SU-DHL-6 (cell line): ENCODE measurements around the gene ABCB7.
"Not testable (repeated sequence)": the region's sequence is repeated elsewhere in the genome, so short reads cannot be mapped to it uniquely, and the experiment has no call there.

Source experiments
- H2AFZ ChIP-seq: fragments of 200-600 bp; sonication (generic); 2 replicates; pipeline ENCODE4 v1.6.1; 2014; ENCODE audit warnings: low read depth, mild to moderate bottlenecking, moderate library complexity, mixed read lengths, antibody characterized with exemption, low read length; ENCODE audit not compliant: severe bottlenecking
- H3F3A ChIP-seq: fragments of 200-600 bp; shearing (Covaris generic); 2 replicates; pipeline ENCODE4 v1.6.0; 2016; ENCODE audit warnings: antibody characterized with exemption, mild to moderate bottlenecking; ENCODE audit not compliant: insufficient read depth
- H3K27ac ChIP-seq: fragments of 200-600 bp; sonication (generic); 2 replicates; pipeline ENCODE4 v1.5.1; 2016; ENCODE audit warnings: low read depth, mild to moderate bottlenecking, low read length, moderate library complexity, mixed read lengths
- H3K27me3 ChIP-seq: fragments of 200-600 bp; sonication (generic), shearing (Covaris generic); 2 replicates; pipeline ENCODE4 v1.6.0; 2014; ENCODE audit warnings: mild to moderate bottlenecking, low read length
- H3K36me3 ChIP-seq: fragments of 200-600 bp; sonication (generic); 2 replicates; pipeline ENCODE4 v1.6.1; 2014; ENCODE audit warnings: mild to moderate bottlenecking, low read length, mixed read lengths
- H3K4me2 ChIP-seq: fragments of 300-600, 200-600 bp; shearing (Covaris generic), sonication (generic); 2 replicates; pipeline ENCODE4 v1.6.0; 2014; ENCODE audit warnings: low read length, low read depth, mild to moderate bottlenecking; ENCODE audit not compliant: poor library complexity, severe bottlenecking
- H3K4me3 ChIP-seq: fragments of 200-600 bp; sonication (generic); 2 replicates; pipeline ENCODE4 v1.5.1; 2014; ENCODE audit warnings: antibody characterized with exemption, low read length, mild to moderate bottlenecking, mixed read lengths; ENCODE audit not compliant: insufficient read depth, poor library complexity, severe bottlenecking
- H3K79me2 ChIP-seq: fragments of 200-600 bp; sonication (generic); 2 replicates; pipeline ENCODE4 v1.6.1; 2014; ENCODE audit warnings: mild to moderate bottlenecking, low read length, moderate library complexity; ENCODE audit not compliant: insufficient read depth
- H3K9ac ChIP-seq: fragments of 200-600 bp; sonication (generic); 2 replicates; pipeline ENCODE4 v1.7.0; 2014; ENCODE audit warnings: mild to moderate bottlenecking, low read length
- H3K9me2 ChIP-seq: fragments of 200-600 bp; sonication (generic); replicated peaks from 2 replicates; pipeline ENCODE4 v1.6.1; 2014; ENCODE audit warnings: low read length; ENCODE audit not compliant: insufficient read depth
- H3K9me3 ChIP-seq: fragments of 200-600 bp; sonication (generic); 2 replicates; pipeline ENCODE4 v1.6.1; 2014; ENCODE audit warnings: low read length, mixed read lengths; ENCODE audit not compliant: insufficient read depth
- H4K20me1 ChIP-seq: fragments of 200-600 bp; sonication (generic); 2 replicates; pipeline ENCODE4 v1.6.1; 2014; ENCODE audit warnings: low read depth, mild to moderate bottlenecking, antibody characterized with exemption, low read length, moderate library complexity, mixed read lengths
- CTCF ChIP-seq: fragments of 200-600 bp; sonication (generic); IDR thresholded peaks from one replicate; pipeline ENCODE4 v1.5.1; 2017; ENCODE audit warnings: antibody characterized with exemption, mild to moderate bottlenecking, low read length, moderate library complexity; ENCODE audit not compliant: insufficient read depth, poor library complexity, severe bottlenecking
- EZH2phosphoT487 ChIP-seq: fragments of 200-600 bp; sonication (generic), shearing (Covaris generic); conservative IDR thresholded peaks from 2 replicates; pipeline ENCODE4 v1.6.1; 2018; ENCODE audit warnings: mild to moderate bottlenecking, antibody characterized with exemption, low read length, moderate library complexity, mixed read lengths

ABCB7 gene

DNA sequence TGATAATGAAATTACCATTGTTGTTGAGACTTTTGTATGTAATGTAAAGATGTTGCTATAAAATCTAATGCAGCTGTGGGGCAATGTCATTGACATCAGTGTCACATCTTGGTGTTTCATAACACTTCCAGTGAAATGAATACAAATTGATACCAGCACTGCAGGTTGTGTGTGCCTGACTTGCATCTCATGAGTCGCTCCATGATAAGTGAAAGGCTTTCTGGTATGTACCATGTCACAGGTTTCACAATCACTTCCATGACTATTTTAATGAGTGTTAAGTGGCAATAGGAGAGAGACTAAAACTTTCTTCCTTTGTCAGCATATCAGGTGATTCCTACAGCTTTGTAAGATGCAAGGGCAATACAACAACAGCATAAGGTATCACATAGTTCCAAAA is 94.4 kb downstream of the ABCB7 start:
- no peaks in the 10 kb centered on the region for H3K27me3 ChIP-seq
- TF ChIP-seq EZH2phosphoT487 (no peak), CTCF (no peak)

GRCh38 chrX:75051047-75051446 is 105.0 kb downstream of the ABCB7 start:
- Histone ChIP-seq H3K9ac (no peak overlapping the region), H2AFZ (no peak overlapping the region), H3K4me3 (no peak overlapping the region), H3K9me2 (no peaks in the 10 kb centered on the region), H3K79me2 (no peaks in the 10 kb centered on the region), H4K20me1 (no peaks in the 10 kb centered on the region), H3K4me2 (no peak overlapping the region), H3F3A (no peaks in the 10 kb centered on the region), H3K27me3 (no peaks in the 10 kb centered on the region), H3K9me3 (no peaks in the 10 kb centered on the region), H3K27ac (no peak overlapping the region), H3K36me3 (no peaks in the 10 kb centered on the region)
- TF ChIP-seq CTCF = no peak
- no peak for TF ChIP-seq EZH2phosphoT487

More for the DNA sequence above, 94.4 kb downstream of the ABCB7 start:
- H3F3A ChIP-seq = no peaks in the 10 kb centered on the region
- H2AFZ ChIP-seq = no peak overlapping the region
- no peak overlapping the region for H3K9ac ChIP-seq
- no peak overlapping the region for H3K27ac ChIP-seq
- H4K20me1 ChIP-seq = no peaks in the 10 kb centered on the region
- H3K9me2 ChIP-seq = no peaks in the 10 kb centered on the region
- no peak overlapping the region for H3K4me3 ChIP-seq
- H3K79me2 ChIP-seq = no peaks in the 10 kb centered on the region
- no peak overlapping the region for H3K4me2 ChIP-seq
- H3K9me3 ChIP-seq = no peaks in the 10 kb centered on the region
- H3K36me3 ChIP-seq = no peaks in the 10 kb centered on the region

- no peak for TF ChIP-seq CTCF
- TF ChIP-seq EZH2phosphoT487 = no peak
- Histone ChIP-seq H3K79me2 (no peaks in the 10 kb centered on the region), H3K9ac (no peak overlapping the region)
Observed at GRCh38 chrX:75045369-75045768, 110.7 kb downstream of the ABCB7 start.

DNA sequence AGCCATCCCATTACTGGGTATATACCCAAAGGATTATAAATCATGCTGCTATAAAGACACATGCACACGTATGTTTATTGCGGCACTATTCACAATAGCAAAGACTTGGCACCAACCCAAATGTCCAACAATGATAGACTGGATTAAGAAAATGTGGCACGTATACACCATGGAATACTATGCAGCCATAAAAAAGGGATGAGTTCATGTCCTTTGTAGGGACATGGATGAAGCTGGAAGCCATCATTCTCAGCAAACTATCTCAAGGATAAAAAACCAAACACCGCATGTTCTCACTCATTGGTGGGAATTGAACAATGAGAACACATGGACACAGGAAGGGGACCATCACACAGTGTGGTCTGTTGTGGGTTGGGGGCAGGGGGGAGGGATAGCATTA is 111.9 kb downstream of the ABCB7 start:
- not testable (repeated sequence) for H3K79me2 ChIP-seq, H2AFZ ChIP-seq, H3K36me3 ChIP-seq, H3K4me2 ChIP-seq, H4K20me1 ChIP-seq, H3K27me3 ChIP-seq, H3K9me2 ChIP-seq, H3K9me3 ChIP-seq, H3K27ac ChIP-seq, H3K9ac ChIP-seq, H3F3A ChIP-seq, H3K4me3 ChIP-seq

More at GRCh38 chrX:75045369-75045768, 110.7 kb downstream of the ABCB7 start:
- Histone ChIP-seq H3K9me3 (no peaks in the 10 kb centered on the region), H3K27ac (no peak overlapping the region), H2AFZ (no peak overlapping the region), H3K27me3 (no peaks in the 10 kb centered on the region), H3K4me3 (no peak overlapping the region), H3K9me2 (no peaks in the 10 kb centered on the region), H3K4me2 (no peak overlapping the region), H3F3A (no peaks in the 10 kb centered on the region), H3K36me3 (no peaks in the 10 kb centered on the region), H4K20me1 (no peaks in the 10 kb centered on the region)
